Measurements from ENCODE around the gene ZNF574. TPM values are rescaled to one million over a fixed set of nuclear protein-coding genes. Genes with fewer than 3 reads are reported as not detected.
"Not testable (repeated sequence)": the region's sequence is repeated elsewhere in the genome, so short reads cannot be mapped to it uniquely, and the experiment has no call there.

Gene ZNF574, protein sequence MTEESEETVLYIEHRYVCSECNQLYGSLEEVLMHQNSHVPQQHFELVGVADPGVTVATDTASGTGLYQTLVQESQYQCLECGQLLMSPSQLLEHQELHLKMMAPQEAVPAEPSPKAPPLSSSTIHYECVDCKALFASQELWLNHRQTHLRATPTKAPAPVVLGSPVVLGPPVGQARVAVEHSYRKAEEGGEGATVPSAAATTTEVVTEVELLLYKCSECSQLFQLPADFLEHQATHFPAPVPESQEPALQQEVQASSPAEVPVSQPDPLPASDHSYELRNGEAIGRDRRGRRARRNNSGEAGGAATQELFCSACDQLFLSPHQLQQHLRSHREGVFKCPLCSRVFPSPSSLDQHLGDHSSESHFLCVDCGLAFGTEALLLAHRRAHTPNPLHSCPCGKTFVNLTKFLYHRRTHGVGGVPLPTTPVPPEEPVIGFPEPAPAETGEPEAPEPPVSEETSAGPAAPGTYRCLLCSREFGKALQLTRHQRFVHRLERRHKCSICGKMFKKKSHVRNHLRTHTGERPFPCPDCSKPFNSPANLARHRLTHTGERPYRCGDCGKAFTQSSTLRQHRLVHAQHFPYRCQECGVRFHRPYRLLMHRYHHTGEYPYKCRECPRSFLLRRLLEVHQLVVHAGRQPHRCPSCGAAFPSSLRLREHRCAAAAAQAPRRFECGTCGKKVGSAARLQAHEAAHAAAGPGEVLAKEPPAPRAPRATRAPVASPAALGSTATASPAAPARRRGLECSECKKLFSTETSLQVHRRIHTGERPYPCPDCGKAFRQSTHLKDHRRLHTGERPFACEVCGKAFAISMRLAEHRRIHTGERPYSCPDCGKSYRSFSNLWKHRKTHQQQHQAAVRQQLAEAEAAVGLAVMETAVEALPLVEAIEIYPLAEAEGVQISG
- total RNA-seq (2014; rRNA removed; shearing (Covaris generic)) = 11.9 and 13.8 TPM in 2 replicates
- 22.1 and 22.3 TPM in 2 replicates for polyA plus RNA-seq (2015; cell fraction: cytosol; rRNA removed)
- polyA plus RNA-seq (2015; cell fraction: nucleus; rRNA removed) = 4.5 and 9.5 TPM in 2 replicates

DNA sequence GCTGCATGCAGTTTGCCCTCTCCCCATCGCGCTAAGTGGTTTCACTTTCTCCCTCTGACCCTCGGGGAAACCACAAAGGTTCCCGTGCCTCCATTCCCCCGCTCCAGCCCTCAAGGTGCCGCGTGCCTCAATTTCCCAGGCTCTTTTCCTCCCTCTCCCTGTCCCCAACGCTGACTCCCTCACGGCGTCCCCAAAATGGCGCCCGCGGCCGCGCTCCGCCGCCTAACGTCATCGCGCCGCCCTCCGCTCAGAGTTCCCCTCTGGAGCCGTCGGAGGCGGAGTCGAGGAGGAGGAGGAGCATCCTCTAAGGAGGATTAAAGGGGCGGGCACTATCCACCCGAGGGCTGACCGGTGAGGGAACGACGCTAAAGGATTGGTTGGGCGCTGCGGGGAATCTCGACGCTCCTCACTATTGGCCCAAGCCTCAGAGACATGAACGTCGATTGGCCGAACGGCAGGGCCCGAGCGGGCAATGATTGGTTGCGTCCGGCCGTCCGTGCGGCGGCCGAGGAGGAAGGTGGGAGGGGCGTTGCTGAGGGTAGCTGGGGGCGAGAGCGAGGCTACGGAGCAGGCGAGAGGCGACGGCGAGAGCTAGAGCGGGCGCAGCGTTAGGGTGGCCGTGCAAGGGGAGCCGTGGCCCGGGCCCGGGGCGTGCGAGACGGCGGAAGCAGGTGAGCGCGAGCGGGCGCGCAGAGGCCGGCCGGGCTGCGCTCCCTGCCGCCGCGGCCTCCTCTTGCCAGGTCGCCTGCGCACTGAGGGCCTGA, at the start of gene ZNF574:
ZNF574 (plus strand) TSS at position 551 of the 764 bp plus-strand sequence. CDS start 2,441 bp downstream, outside the sequence.
- DNase-seq (ENCODE audit: low read depth, low spot score) = peak; percentile 99
- in situ Hi-C loops (cut with HindIII; ENCODE audit: low pct_unique_long_range_greater_than_20kb, low sequenced_read_pairs) = no loop called here

GRCh38 chr19:42028304-42029216, 47.4 kb upstream of the ZNF574 start:
- in situ Hi-C loops (cut with HindIII; ENCODE audit: low pct_unique_long_range_greater_than_20kb, low sequenced_read_pairs) = no loop called here

GRCh38 chr19:42030645-42031440, 45.1 kb upstream of the ZNF574 start:
- in situ Hi-C loops (cut with HindIII; ENCODE audit: low pct_unique_long_range_greater_than_20kb, low sequenced_read_pairs) = no loop called here
- no peak for DNase-seq (ENCODE audit: low read depth, low spot score)

More at GRCh38 chr19:42028304-42029216, 47.4 kb upstream of the ZNF574 start:
- DNase-seq (ENCODE audit: low read depth, low spot score) = peak; percentile 59

DNA sequence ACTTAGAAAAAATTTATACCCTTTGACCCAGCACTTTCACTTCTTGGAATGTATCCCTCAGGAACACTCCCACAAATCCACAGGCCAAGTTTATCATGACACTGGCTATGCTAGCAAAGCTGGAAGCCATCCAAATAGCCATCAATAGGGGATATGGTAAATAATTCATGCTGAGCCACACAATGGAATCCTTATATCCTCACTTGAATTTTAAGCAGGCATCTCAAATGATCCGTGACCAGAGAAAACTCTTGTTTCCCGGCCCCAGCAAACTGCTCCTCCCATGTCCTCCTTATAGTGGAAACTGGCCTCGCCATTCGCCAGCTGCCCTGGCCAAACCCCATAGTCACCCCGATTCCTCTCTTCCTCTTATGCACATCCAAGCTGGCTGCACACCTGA, 43.5 kb upstream of the ZNF574 start:
- in situ Hi-C loops (cut with HindIII; ENCODE audit: low pct_unique_long_range_greater_than_20kb, low sequenced_read_pairs) = no loop called here
- DNase-seq (ENCODE audit: low read depth, low spot score) = peak; percentile 96

GRCh38 chr19:42033413-42033812, 42.6 kb upstream of the ZNF574 start:
- in situ Hi-C loops (cut with HindIII; ENCODE audit: low pct_unique_long_range_greater_than_20kb, low sequenced_read_pairs) = no loop called here
- no peak for DNase-seq (ENCODE audit: low read depth, low spot score)

- peak; percentile 87 for DNase-seq (ENCODE audit: low read depth, low spot score)
- in situ Hi-C loops (cut with HindIII; ENCODE audit: low pct_unique_long_range_greater_than_20kb, low sequenced_read_pairs) = not testable (repeated sequence)
Observed at GRCh38 chr19:42034640-42035391, 41.1 kb upstream of the ZNF574 start.

DNA sequence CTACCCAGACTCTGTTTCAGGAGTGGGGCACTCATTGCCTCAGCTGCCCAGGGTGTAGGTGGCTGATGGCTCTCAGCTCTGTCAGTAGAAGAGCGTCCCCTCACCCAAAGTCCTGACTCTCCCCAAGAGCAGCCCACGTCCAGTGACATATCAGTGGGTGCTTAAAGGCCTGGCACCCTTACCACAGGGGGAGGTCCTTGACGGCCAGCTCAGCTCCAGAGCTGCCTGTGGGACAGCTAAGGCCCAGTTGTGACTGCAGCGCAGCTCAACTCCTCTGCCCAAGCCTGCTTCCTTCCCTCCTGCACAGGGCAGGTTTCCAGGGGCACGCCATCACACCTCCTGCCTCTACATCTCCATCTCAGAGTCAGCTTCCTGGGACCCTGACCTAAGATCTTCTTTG, 38.3 kb upstream of the ZNF574 start:
- in situ Hi-C loops (cut with HindIII; ENCODE audit: low pct_unique_long_range_greater_than_20kb, low sequenced_read_pairs) = no loop called here
- DNase-seq (ENCODE audit: low read depth, low spot score) = no peak

DNA sequence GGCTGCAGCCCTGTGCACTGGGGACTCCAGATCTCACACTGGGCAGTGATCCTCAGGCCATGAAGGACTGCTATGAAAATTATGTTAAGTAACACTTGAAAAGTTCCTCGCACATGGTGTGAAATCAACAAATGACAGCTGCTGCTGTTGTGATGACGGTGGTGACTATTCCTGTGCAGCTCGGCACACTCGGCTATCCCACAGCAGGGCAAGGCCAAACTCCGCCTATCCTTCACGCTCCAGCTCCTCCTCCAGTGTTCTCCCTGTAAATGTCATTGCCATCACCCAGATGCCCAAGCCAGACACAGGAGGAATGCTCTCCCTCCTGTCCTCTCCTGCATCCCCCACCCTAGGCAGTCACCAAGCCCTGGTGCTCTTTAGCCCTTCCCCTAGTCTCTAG, 37.3 kb upstream of the ZNF574 start:
- in situ Hi-C loops (cut with HindIII; ENCODE audit: low pct_unique_long_range_greater_than_20kb, low sequenced_read_pairs) = no loop called here
- DNase-seq (ENCODE audit: low read depth, low spot score) = no peak

GRCh38 chr19:42040031-42040430, 35.9 kb upstream of the ZNF574 start:
- DNase-seq (ENCODE audit: low read depth, low spot score) = no peak
- in situ Hi-C loops (cut with HindIII; ENCODE audit: low pct_unique_long_range_greater_than_20kb, low sequenced_read_pairs) = no loop called here

DNA sequence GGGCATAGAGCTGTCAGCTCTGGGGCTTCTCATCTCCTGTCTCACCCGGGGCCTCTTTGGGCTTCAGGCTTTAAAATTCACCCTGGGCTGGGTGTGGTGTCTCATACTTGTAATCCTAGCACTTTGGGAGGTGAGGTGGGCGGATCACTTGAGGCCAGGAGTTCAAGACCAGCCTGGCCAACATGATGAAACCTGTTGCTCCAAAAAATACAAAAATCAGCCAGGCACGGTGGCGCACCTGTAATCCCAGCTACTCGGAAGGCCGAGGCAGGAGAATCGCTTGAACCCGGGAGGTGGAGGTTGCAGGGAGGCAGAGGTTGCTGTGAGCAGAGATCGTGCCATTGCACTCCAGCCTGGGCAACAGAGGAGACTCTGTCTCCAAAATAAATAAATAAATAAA, 35.5 kb upstream of the ZNF574 start:
- in situ Hi-C loops (cut with HindIII; ENCODE audit: low pct_unique_long_range_greater_than_20kb, low sequenced_read_pairs); DNase-seq (ENCODE audit: low read depth, low spot score): not testable (repeated sequence)

DNA sequence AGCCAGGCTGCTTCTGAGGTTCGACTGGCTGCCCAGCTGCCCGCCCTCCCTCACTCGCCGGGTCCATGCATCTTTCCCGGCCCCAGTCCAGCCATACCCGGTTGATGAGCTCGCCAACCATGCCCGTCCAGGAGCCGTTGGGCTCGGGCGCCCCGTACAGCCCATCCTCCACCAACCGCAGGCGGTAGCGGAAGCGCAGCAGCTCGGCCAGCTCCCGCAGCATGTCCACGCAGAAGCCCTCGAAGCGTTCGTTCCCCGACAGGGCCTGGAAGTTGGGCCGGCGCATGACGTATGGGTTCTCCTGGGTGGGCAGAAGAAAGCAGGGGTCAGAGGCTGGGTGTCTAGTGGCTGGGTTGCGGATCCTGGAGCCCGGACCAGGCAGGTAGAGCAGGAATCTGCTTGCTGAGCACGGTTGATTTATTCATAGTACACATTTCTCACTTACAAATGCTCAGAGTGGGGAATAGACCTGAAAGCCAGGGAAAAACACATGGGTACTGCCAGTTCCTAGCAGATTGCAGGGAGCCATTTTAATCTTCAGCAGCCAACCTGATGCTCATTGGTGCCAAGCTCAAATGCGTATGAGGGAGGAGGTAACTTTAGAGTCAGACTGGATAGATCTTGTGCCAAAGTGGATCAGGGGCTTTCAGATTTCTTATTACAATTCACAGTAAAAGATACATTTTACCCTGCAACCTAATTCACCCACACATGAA, 33.4 kb upstream of the ZNF574 start:
- in situ Hi-C loops (cut with HindIII; ENCODE audit: low pct_unique_long_range_greater_than_20kb, low sequenced_read_pairs) = no loop called here
- DNase-seq (ENCODE audit: low read depth, low spot score) = no peak

GRCh38 chr19:42045575-42045974, 30.4 kb upstream of the ZNF574 start:
- no peak for DNase-seq (ENCODE audit: low read depth, low spot score)
- in situ Hi-C loops (cut with HindIII; ENCODE audit: low pct_unique_long_range_greater_than_20kb, low sequenced_read_pairs) = no loop called here

GRCh38 chr19:42048992-42049391, 27.0 kb upstream of the ZNF574 start:
- in situ Hi-C loops (cut with HindIII; ENCODE audit: low pct_unique_long_range_greater_than_20kb, low sequenced_read_pairs) = no loop called here
- DNase-seq (ENCODE audit: low read depth, low spot score) = peak; percentile 17

- in situ Hi-C loops (cut with HindIII; ENCODE audit: low pct_unique_long_range_greater_than_20kb, low sequenced_read_pairs) = no loop called here
- DNase-seq (ENCODE audit: low read depth, low spot score) = no peak
Observed at GRCh38 chr19:42051166-42052115, 24.5 kb upstream of the ZNF574 start.

Measured in SK-MEL-5 (cell line).